NCI-H2081 treated with DMSO at 0.1 percent for 48 hours (cell line): ENCODE data around the gene VCAM1.

Source experiments
- DNase-seq: peaks from one replicate; lab custom pipeline; 2025; lab: John Stamatoyannopoulos, UW

The VCAM1 gene

DNA sequence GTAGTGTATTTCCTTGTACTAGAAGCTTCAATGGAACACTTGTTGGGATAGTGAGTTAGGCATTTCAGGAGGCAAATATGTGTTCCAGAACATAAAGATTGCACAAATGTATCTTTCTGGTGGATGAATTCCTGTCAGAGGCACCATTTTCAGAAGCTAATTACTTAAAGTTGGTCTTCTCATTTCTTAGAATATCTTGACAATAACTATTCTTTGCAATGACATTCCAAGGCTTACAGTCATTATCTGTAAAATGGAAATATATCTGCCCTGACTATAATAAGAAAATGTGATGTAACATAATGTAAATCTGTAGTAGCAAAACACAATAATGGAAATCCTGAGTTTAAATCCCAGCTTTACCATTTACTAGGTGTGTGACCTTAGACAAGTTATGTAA is 2.7 kb downstream of the VCAM1 start:
- DNase-seq = no peak

DNA sequence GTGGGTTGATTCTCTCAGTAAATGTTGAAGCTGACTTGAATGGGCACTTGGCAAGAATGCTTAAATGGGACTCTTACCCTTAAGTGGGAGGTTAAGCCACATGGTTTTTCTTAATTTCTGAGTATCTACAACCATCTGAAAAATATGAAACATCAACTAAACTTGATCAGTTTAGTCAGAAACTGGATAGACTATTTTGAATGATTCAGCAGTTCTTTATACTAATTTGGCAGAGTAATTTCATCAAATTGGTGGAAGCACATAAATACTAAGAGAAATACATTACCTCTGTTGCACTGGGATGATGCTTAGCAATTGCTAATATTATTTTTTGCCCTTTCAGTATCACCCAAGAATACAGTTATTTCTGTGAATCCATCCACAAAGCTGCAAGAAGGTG is 4.7 kb downstream of the VCAM1 start:
- no peak for DNase-seq

DNA sequence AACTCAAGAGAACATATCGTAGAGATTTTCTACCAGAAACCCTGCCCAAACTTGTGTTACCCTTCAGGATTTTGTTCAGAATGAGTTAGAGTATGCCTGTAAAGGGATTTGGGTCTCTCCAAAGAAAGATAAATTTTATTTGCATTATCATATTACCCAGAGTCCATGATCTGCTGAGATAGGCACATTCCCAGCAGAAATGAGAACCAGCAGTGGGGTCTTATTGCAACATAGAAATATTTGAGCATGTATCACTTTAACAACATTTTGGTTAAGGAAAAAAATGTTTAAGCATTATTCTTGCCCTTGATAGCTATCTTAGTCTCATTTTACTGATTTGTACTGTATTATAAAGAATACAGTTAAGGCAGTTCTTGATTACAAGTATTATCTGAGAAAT is 10.6 kb downstream of the VCAM1 start:
- DNase-seq = no peak

DNA sequence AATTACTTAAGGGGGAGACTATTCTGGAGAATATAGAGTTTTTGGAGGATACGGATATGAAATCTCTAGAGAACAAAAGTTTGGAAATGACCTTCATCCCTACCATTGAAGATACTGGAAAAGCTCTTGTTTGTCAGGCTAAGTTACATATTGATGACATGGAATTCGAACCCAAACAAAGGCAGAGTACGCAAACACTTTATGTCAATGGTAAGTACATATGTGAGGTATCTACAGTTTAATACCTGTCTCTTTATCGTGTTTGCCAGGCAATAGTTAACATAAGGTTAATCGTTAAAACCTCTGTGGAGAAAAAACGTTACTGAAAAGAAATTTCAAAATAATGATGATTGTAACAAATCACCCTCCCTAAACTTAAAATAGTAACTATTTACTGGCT is 11.8 kb downstream of the VCAM1 start:
- no peak for DNase-seq

DNA sequence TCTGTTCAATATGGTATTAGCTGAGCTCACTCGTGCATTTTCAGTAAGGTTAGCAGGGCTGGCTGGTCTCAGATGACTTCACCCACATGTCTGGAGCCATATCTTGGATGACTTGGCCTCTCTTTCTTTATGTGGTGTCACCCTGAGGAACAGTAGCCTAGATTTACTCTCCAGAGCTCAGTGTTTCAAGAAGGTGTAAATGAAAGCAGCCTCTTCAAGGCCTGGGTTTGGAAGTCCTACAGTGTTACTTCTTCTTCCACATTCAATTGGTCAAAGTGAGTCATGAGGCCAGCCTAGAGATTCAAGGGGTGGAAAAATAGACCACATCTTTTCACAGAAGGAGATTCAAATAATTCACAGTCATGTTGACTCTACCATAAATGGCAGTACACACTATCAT is 12.2 kb downstream of the VCAM1 start:
- DNase-seq = no peak

DNA sequence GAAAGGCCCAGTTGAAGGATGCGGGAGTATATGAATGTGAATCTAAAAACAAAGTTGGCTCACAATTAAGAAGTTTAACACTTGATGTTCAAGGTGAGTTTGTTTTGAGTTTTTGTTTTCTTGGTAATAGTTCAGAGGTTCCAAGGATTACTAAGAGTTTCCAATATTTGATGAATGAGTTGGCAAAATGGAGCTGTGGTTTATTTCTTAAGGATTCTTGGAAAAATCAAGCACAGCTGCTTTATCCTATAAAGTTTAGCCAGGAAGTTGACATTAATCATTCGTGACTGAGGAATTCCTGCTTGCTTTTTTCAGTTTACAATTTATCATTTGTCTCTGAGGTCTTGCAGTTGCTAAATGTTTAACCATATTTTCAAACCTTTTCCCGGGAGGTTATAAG is 15.1 kb downstream of the VCAM1 start:
- no peak for DNase-seq

DNA sequence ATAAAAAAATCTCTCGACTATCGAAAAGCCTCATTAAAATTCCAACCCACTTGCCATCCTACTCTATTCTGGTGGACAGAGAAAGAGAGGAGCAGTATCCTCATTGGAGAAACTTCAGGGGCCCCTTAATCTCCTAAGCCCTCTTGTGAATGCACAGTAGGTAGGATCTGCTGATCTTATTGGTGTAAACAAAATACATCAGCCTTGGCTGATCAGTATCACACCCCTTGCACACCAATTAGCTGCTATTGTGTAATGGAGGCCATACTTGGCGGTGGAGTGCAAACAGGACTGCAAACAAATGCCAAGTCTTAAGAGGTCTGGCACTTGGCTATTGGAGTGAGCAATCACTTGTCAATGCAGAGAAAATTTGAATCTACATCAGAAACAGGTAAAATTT is 15.7 kb downstream of the VCAM1 start:
- DNase-seq = no peak

DNA sequence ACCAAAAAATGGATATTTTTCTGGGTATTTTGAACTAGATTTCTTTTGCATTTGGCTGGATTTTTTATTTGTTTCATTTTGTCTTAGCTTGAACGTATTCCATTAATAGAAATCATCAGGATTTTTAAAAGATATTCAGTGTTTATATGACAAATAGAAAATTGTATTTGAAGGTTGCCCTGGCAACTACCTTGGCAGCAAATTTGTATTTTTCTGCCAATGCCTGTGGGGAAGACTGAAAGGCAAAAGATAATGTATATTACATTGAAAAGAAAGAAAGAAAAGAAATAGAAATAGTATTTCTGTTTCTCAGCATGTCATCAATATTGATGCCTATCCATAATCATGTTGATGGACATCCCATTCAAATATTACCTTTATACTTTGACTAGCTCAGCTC is 16.8 kb downstream of the VCAM1 start:
- DNase-seq = no peak

DNA sequence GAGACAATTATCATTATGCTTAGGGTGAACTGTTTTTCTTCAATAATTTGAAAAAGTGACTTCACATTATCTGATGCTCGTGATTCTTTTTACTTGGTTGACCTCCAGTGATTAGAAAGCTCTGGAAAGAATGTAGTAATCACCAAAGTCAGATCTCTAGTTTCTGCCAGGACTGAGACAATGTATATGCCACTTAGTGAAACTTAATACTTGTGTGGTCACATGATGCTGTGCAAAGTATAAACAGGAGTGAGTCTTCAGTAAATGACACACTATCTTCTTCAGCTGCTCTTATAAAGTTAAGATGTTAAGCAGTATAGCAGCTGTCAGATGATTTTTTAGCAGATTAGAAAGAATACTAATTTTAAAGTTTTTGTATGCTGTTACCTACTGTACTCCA is 17.2 kb downstream of the VCAM1 start:
- DNase-seq = no peak

DNA sequence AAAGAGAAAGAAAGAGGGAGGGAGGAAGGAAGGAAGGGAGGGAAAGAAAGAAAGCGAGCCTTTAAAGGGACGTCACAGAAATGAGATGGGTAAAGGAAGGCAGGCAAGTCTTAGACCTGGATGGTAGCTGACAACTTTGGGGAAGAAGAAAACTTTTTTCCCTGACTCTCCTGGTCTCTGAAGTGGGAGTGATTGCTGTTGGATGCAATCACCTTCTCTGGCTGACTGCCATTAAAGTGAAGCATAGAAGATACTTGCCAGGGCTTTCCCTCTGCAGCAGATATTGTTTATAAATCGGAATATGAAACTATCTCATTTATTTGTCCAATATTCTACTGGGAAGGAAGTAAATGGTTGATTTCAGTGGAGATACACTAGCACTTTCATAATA is 27.0 kb downstream of the VCAM1 start:
- no peak for DNase-seq

DNA sequence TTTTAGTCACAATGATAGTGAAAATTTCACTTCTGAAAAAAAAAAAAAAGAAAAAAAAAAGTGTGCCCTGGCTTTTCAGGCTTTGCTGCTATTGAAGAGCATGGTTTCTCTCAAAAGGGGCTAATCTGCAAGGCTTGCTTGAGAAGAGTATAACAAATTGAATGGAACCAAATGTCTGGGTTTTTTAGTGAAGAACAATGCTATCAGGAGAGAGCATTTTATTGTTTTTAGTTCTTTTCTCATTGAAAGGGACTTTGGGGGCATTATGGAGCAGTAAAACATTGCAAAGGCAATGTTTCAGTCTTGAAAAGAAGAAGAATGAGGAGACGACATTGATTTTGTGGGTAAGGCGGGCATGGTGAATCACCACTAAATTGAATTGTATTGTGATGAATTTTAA is 28.2 kb downstream of the VCAM1 start:
- no peak for DNase-seq

DNA sequence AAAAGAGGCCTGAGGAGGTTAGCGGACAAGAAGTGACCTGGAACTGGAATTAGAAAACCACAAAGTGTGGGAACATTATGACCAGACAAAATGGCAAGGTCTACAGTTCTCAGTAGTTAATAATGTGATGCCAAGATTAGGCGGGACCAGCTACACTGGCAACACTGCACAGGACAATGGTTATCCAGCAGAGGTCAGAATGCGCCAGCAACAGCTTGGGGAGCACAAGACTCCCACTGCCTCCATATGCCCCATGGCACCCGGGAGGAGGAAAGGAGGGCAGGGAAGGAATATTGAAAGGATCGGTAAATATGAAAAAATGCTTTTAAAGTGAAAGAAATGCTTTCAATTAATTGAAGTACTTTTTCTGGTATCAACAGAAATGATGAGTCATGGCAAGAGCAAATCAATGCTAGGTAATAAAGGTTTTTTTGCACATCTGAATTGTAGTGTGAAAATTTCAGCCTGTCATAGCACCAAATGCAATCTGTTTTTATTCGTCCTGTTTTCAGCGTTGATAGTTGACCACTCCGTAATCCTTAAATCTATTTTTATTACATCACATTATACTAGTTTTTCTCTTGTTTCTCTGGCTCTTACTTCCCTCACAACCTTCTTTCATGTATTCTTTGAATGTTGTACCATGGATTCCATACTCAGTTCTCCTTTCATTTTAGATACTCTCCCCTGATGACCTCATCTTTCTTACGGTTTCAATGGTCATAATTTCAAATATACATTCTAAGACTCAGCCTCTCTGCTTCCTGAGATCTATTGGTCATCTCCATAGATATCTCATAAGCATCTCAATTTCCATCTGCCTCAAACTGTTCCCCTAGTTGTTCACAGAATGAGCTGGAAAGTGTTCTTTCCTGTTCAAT is 30.7 kb downstream of the VCAM1 start:
- no peak for DNase-seq

DNA sequence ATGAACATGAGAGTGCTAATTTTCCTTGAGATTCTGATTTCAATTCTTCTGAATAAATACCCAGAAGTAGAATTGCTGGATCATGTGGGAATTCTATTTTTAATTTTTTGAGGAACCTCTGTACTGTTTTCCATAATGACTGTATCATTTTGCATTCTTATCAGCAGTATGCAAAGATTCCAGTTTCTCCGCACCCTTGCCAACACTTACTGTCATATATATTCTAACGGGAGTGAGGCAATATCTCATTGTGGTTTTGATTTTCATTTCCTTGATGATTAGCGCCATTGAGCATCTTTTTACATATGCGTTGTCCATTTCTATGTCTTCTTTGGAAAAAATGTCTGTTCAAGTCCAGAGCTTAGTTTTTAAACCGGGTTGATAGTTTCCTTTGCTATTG is 33.2 kb downstream of the VCAM1 start:
- no peak for DNase-seq

DNA sequence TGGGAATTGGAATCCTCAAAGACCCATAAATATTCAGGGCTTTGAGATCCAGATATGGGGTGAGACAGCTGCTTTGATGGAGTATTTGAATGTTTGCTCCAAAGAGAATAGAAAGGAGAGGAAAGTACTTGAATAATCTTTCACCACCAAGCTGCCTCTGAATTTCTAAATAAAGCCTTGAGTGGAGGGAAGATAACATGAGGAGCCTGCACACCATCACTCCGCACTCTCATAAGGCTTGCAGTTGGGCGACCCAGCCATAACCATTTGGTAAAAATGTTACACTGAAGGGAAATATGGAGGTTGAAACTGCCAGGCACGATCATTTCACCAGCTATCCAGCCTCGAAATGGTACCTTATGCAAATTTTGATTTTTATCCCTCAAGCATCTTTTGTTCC is 38.4 kb downstream of the VCAM1 start:
- DNase-seq = no peak

DNA sequence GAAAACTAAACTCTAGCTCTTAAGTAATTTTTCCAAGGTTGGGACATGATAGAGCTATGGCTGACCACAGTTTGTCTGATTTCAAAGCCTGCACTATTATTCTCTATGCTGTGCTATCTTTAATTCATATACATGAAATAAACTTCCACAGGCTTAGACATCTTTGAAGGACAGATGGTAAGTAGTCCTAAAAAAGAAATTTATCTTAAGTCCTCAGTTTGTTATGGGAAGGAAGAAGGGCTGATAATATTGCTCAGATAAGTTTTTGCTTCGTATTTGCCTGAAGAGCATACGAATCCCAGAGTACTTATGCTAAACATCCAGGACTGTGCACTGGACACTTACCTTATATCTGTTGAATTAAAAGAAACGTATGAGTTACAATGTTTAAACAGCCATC is 39.6 kb downstream of the VCAM1 start:
- no peak for DNase-seq

DNA sequence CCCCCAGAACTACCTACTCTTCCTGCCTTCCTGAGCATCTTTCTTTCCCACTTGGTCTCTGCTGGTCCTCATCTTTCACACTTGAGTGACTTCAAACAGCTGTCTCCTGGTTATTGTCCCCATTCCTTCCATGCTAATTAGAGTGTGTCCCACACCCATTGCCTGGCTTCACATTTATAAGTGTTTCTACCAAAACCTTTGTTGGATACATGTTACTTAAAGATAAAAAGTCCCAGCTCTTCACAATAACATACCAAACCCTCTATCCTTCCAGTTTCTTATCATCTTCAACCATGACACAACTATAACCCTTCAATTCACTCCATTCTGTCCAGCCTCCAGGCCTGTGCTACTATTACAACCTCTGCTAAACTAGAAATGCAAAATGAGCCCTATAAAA is 41.0 kb downstream of the VCAM1 start:
- no peak for DNase-seq

DNA sequence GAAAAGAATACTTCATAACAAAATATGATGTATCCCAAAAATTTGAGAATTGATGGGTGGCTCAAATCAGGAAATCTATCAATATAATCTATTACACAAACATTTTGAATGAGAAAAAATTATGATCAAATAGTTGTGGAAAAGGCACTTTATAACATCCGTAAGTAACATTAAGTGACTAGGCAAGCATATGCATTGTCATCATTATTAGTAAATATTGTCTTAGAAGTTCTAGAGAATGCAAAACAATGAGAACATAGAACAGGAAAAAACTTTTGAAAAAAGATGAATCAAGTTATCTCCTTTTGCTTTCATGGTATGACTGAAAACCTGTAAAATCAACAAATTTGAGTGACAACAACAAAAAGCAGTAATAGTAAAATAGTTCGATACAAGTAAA is 42.9 kb downstream of the VCAM1 start:
- no peak for DNase-seq

DNA sequence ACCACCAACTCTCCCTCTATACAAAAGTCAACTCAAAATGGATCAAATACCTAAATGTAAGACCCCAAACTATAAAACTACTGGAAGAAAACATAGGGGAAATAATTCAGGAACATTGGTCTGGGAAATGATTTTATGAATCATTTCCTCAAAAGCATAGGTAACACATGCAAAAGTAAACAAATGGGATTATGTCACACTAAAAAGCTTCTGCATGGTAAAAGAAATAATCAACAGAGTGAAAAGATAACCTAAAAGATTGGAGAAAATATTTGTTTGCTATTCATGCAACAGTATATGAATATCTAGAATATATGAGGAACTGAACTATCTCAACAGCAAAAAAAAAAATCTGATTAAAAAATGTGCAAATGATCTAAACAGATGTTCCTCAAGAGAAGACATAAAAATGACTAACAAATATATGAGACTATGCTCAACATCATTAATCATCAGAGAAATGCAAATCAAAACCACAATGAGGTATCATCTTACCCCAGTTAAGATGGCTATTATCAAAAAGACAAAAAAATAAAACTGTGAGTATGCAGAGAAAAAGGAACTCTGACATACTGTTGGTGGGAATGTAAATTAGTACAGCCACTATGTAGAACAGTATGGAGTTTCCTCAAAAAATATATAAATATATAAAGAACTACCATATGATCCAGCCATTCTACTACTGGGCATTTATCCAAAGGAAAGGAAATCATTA is 47.8 kb downstream of the VCAM1 start:
- no peak for DNase-seq

DNA sequence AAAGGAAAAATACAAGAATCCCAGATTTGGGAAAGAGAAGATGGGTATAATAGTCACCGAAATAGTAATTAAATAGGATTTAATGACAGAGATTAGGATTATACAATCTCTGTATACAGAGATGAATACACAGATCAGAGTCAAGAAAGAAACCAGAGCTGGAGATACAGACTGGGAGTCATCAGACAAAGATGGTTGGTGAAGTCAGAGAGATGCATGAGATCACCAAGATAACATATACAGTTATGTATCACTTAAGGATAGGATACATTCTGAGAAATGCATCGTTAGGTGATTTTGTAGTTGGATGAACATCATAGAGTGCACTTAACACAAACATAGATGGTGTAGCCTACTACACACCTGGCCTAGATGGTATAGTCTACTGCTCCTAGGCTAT is 49.8 kb downstream of the VCAM1 start:
- DNase-seq = no peak

DNA sequence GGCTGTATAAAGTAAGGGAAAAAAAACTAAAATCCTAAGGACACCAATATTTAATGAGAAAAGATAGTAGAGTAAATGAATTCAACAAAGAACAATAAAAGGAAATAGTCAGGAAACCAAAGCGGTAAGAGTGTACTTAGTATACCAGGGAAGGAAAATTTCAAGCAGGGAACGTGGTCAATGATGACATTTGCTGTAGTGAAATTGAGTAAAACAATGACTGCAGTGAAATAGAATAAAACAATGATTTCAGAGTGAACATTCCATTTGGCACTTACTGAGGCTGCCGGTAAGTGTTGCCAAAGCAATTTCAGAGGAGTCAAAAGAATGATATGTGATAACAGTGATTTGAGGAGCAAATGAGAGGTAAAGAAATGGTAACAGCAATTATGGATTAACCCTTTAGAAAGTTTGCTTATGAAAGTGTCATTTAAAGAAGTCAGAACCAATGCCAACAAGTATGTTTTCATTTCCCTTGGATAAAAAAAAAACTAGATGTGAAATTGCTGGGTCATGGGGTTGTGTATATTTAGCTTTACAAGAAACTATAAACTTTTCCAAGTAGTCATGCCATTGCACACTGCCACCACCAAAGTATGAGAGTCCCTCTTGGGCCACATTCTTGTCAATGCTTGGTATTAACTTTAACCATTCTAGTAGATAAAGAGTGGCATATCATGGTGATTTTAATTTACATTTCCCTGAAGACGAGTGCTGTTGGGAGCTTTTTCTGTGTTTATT is 50.5 kb downstream of the VCAM1 start:
- DNase-seq = no peak

DNA sequence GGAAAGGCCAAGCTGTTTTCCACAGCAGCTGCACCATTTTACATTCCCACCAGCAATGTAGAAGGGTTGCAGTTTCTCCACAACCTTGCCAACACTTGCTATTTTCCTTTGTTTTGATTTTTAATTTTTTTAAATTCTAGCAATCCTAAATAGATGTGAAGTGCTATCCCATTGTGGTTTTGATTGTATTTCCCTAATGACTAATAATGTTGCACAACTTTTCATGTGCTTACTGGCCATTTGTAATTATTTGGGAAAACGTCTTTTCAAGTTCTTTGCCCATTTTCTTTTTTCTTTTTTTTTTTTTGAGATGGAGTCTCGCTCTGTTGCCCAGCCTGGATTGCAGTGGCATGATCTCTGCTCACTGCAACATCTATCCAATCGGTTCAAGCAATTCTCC is 53.9 kb downstream of the VCAM1 start:
- DNase-seq = no peak

DNA sequence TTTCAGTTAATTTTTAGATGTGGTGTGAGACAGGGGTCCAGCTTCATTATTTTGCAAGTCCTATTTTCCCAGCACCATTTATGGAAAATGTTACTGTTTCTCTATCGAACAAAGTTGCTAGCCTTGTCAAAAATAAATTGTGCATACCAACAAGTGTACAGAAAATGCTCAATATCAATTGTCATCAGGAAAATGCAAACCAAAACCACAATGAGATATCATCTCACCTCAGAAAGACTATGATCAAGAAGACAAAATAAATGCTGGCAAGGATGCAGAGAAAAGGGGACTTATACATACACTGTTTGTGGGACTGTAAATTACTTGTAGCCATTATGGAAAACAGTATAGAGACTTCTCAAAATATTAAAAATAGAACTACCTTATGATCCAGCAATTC is 54.8 kb downstream of the VCAM1 start:
- DNase-seq = no peak

DNA sequence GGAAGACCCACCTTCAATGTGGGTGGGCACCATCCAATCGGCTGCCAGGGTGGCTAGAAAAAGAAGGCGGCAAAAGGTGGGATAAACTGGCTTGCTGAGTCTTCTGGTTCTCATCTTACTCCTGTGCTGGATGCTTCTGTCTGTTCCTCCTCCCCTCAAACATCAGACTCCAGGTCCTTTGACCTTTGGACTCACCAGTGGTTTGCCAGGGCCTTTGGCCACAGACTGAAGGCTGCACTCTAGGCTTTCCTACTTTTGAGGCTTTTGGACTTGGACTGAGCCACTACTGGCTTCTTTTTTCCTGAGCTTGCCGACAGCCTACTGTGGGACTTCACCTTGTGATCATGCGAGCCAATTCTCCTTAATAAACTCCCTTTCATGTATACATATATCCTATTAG is 55.9 kb downstream of the VCAM1 start:
- DNase-seq = no peak
